ENCODE results near the gene ARL14EP.

ARL14EP gene

GRCh38 chr11:30295178-30295885 is 27.6 kb upstream of the ARL14EP start:
- TF ChIP-seq EZH2phosphoT487 (conservative IDR thresholded peaks at IDR 0.05; ENCODE audit: low read length) (no peak), CTCF (IDR thresholded peaks at IDR 0.05; ENCODE audit: insufficient read depth, low read length, poor library complexity, severe bottlenecking) (no peak)
- H3K36me3 ChIP-seq (ENCODE audit: low read length) = no peaks in the 10 kb centered on the region
- H3K79me2 ChIP-seq (ENCODE audit: insufficient read depth, low read length) = no peaks in the 10 kb centered on the region
- no peak overlapping the region for H3K4me2 ChIP-seq (ENCODE audit: low read depth, low read length, poor library complexity, severe bottlenecking)
- H3K4me3 ChIP-seq (ENCODE audit: insufficient read depth, low read length, poor library complexity, severe bottlenecking) = no peak overlapping the region
- H4K20me1 ChIP-seq (ENCODE audit: low read depth, low read length) = no peaks in the 10 kb centered on the region
- no peaks in the 10 kb centered on the region for H3K9me2 ChIP-seq (replicated peaks; ENCODE audit: insufficient read depth, low read length)
- H3K27me3 ChIP-seq (ENCODE audit: low read length) = no peaks in the 10 kb centered on the region
- no peak overlapping the region for H3K27ac ChIP-seq (ENCODE audit: low read depth, low read length)
- H3K9ac ChIP-seq (ENCODE audit: low read length) = no peak overlapping the region
- no peaks in the 10 kb centered on the region for H3F3A ChIP-seq (ENCODE audit: insufficient read depth)
- H2AFZ ChIP-seq (ENCODE audit: low read depth, low read length, severe bottlenecking) = no peak overlapping the region
- no peaks in the 10 kb centered on the region for H3K9me3 ChIP-seq (ENCODE audit: insufficient read depth, low read length)

GRCh38 chr11:30304620-30305019 is 18.3 kb upstream of the ARL14EP start:
- no peaks in the 10 kb centered on the region for H3K79me2 ChIP-seq (ENCODE audit: insufficient read depth, low read length)
- H3K4me2 ChIP-seq (ENCODE audit: low read depth, low read length, poor library complexity, severe bottlenecking) = no peak overlapping the region
- no peaks in the 10 kb centered on the region for H3K27me3 ChIP-seq (ENCODE audit: low read length)
- H3K4me3 ChIP-seq (ENCODE audit: insufficient read depth, low read length, poor library complexity, severe bottlenecking) = no peak overlapping the region
- H3K9me3 ChIP-seq (ENCODE audit: insufficient read depth, low read length) = no peaks in the 10 kb centered on the region
- no peak overlapping the region for H3K27ac ChIP-seq (ENCODE audit: low read depth, low read length)
- H2AFZ ChIP-seq (ENCODE audit: low read depth, low read length, severe bottlenecking) = no peak overlapping the region
- H3K9me2 ChIP-seq (replicated peaks; ENCODE audit: insufficient read depth, low read length) = no peaks in the 10 kb centered on the region
- TF ChIP-seq EZH2phosphoT487 (conservative IDR thresholded peaks at IDR 0.05; ENCODE audit: low read length) = no peak
- no peak for TF ChIP-seq CTCF (IDR thresholded peaks at IDR 0.05; ENCODE audit: insufficient read depth, low read length, poor library complexity, severe bottlenecking)
- H3K9ac ChIP-seq (ENCODE audit: low read length) = no peak overlapping the region
- no peaks in the 10 kb centered on the region for H3F3A ChIP-seq (ENCODE audit: insufficient read depth)
- H4K20me1 ChIP-seq (ENCODE audit: low read depth, low read length) = no peaks in the 10 kb centered on the region
- no peaks in the 10 kb centered on the region for H3K36me3 ChIP-seq (ENCODE audit: low read length)

DNA sequence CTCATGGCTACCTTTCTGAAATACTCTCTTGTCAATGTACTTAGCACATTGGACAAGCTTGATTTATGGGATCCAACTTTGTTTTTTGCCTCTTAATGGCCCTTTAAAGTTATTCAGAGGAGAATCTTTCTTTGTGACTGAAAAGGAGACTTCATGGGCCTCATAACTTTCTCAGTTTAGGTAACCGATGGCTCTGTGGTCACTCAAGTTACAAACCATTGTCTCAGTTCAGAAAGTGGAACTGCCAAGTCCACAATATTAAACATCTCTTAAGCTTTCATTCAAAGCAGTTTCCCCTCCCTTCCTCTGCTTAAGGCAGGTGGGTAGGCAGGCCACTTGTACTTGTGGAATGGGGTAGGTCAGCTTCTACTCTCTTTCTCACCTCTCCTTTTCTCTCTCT is 12.3 kb upstream of the ARL14EP start:
- Histone ChIP-seq H3K36me3 (ENCODE audit: low read length) (no peaks in the 10 kb centered on the region), H3K27ac (ENCODE audit: low read depth, low read length) (no peak overlapping the region), H3K9me2 (replicated peaks; ENCODE audit: insufficient read depth, low read length) (no peaks in the 10 kb centered on the region), H3K9me3 (ENCODE audit: insufficient read depth, low read length) (no peaks in the 10 kb centered on the region), H3K27me3 (ENCODE audit: low read length) (no peaks in the 10 kb centered on the region), H3K9ac (ENCODE audit: low read length) (no peak overlapping the region), H3K4me2 (ENCODE audit: low read depth, low read length, poor library complexity, severe bottlenecking) (no peak overlapping the region), H3K4me3 (ENCODE audit: insufficient read depth, low read length, poor library complexity, severe bottlenecking) (no peak overlapping the region), H4K20me1 (ENCODE audit: low read depth, low read length) (no peaks in the 10 kb centered on the region), H3F3A (ENCODE audit: insufficient read depth) (no peaks in the 10 kb centered on the region), H2AFZ (ENCODE audit: low read depth, low read length, severe bottlenecking) (no peak overlapping the region), H3K79me2 (ENCODE audit: insufficient read depth, low read length) (no peaks in the 10 kb centered on the region)
- TF ChIP-seq EZH2phosphoT487 (conservative IDR thresholded peaks at IDR 0.05; ENCODE audit: low read length) = no peak
- no peak for TF ChIP-seq CTCF (IDR thresholded peaks at IDR 0.05; ENCODE audit: insufficient read depth, low read length, poor library complexity, severe bottlenecking)

Measured in SU-DHL-6 (cell line).